Endothelial cell of umbilical vein (primary cell): ENCODE results near the gene GALNT17. TPM values are rescaled to one million over a fixed set of nuclear protein-coding genes. Genes with fewer than 3 reads are reported as not detected.

Source experiments
- BruUV-seq: library from RNA; stranded (reverse); fragments of 400-500 nt; replicated peaks from 2 replicates; lab custom pipeline; 2021; lab: Mats Ljungman, UMichigan
- CTCF ChIA-PET: fragments of 300-600, 350-600 bp; sonication (Branson Sonifier 250); formaldehyde crosslinking; loops from one replicate; lab custom pipeline; 2021; ENCODE audit warnings: antibody characterized with exemption, inconsistent platforms; lab: Charles Lee
- POLR2A ChIA-PET: fragments of 300-600, 350-600 bp; sonication (Branson Sonifier 250); formaldehyde crosslinking; loops from one replicate; lab custom pipeline; 2021; ENCODE audit warnings: antibody characterized with exemption, inconsistent platforms; lab: Charles Lee
- DNase-seq: peaks from one replicate; pipeline ENCODE4 v3.0.0-alpha.2; 2011; ENCODE audit warnings: low read depth, low spot score
- FAIRE-seq: peaks from 2 replicates; lab custom pipeline; 2011; peaks lifted over from hg19 to GRCh38; lab: Jason Lieb, UNC
- H2AFZ ChIP-seq: 2 replicates; pipeline ENCODE4 v1.6.0; 2012; ENCODE audit warnings: low read depth, low read length, control low read depth, inconsistent platforms
- H3K27ac ChIP-seq: 2 replicates; pipeline ENCODE4 v1.5.1; 2011; ENCODE audit warnings: low read depth, mild to moderate bottlenecking, control low read depth, low read length, moderate library complexity; ENCODE audit not compliant: insufficient read depth
- H3K27me3 ChIP-seq, 2 experiments: 2 replicates each; pipeline versions ENCODE4 v1.6.0 to v1.6.1; 2011; ENCODE audit warnings: low read length in 2 of 2, mixed read lengths in 1 of 2; ENCODE audit not compliant: control insufficient read depth in 2 of 2, insufficient read depth in 2 of 2
- H3K36me3 ChIP-seq, 2 experiments: 2 replicates in 1 of 2; 3 replicates in 1 of 2; pipeline ENCODE4 v1.5.1; 2011; ENCODE audit warnings: low read length in 2 of 2, mild to moderate bottlenecking in 1 of 2, moderate library complexity in 1 of 2; ENCODE audit not compliant: control insufficient read depth in 2 of 2, insufficient read depth in 2 of 2; ENCODE audit errors: extremely low read depth in 1 of 2
- H3K4me1 ChIP-seq: 3 replicates; pipeline ENCODE4 v1.5.1; 2011; ENCODE audit warnings: mild to moderate bottlenecking, low read length; ENCODE audit not compliant: control insufficient read depth, insufficient read depth; ENCODE audit errors: extremely low read depth
- H3K4me2 ChIP-seq: 2 replicates; pipeline ENCODE4 v1.6.1; 2011; ENCODE audit warnings: low read length, control low read depth, mixed read lengths; ENCODE audit not compliant: insufficient read depth
- H3K4me3 ChIP-seq, 3 experiments: fragments of 200-600 bp in 1 of 3; sonication (generic), shearing (Covaris generic) in 1 of 3; replicated peaks in 1 of 3; 2 replicates each; pipeline ENCODE4 v1.5.1; 2011 to 2016; ENCODE audit warnings: control low read depth in 3 of 3, low read length in 3 of 3, mild to moderate bottlenecking in 2 of 3, inconsistent platforms in 1 of 3, low read depth in 1 of 3, moderate library complexity in 1 of 3; ENCODE audit not compliant: insufficient read depth in 1 of 3
- H3K79me2 ChIP-seq: 2 replicates; pipeline ENCODE4 v1.6.0; 2012; ENCODE audit warnings: low read length, inconsistent platforms; ENCODE audit not compliant: control insufficient read depth, insufficient read depth
- H3K9ac ChIP-seq: replicated peaks from 2 replicates; pipeline ENCODE3; 2011; ENCODE audit warnings: low read length, control low read depth; ENCODE audit not compliant: insufficient read depth; ENCODE audit errors: extremely low read depth
- H3K9me1 ChIP-seq: replicated peaks from 3 replicates; pipeline ENCODE4 v1.6.0; 2011; ENCODE audit warnings: mild to moderate bottlenecking, low read length; ENCODE audit not compliant: control insufficient read depth, insufficient read depth; ENCODE audit errors: extremely low read depth
- H3K9me3 ChIP-seq: replicated peaks from 2 replicates; pipeline ENCODE4 v1.5.1; 2012; ENCODE audit warnings: low read length, inconsistent platforms; ENCODE audit not compliant: control insufficient read depth, insufficient read depth
- H4K20me1 ChIP-seq: replicated peaks from 2 replicates; pipeline ENCODE3; 2011; ENCODE audit warnings: mild to moderate bottlenecking, low read length; ENCODE audit not compliant: control insufficient read depth, insufficient read depth; ENCODE audit errors: extremely low read depth
- EZH2 ChIP-seq: IDR thresholded peaks from 2 replicates; pipeline ENCODE4 v1.6.1; 2012; ENCODE audit warnings: borderline replicate concordance, low read depth, mild to moderate bottlenecking, moderate library complexity, low read length, inconsistent platforms; ENCODE audit not compliant: severe bottlenecking
- FOS ChIP-seq: IDR thresholded peaks from 2 replicates; pipeline ENCODE4 v1.6.1; 2011; ENCODE audit warnings: mild to moderate bottlenecking, low read length, moderate library complexity, borderline replicate concordance; ENCODE audit not compliant: insufficient read depth
- GATA2 ChIP-seq: IDR thresholded peaks from 2 replicates; pipeline ENCODE4 v1.7.0; 2011; ENCODE audit warnings: low read depth, mild to moderate bottlenecking, moderate library complexity, mixed read lengths, low read length; ENCODE audit not compliant: insufficient read length, insufficient read depth
- JUN ChIP-seq: IDR thresholded peaks from 2 replicates; pipeline ENCODE4 v1.6.1; 2011; ENCODE audit warnings: borderline replicate concordance, low read depth; ENCODE audit not compliant: insufficient read length, insufficient read depth
- MAX ChIP-seq: IDR thresholded peaks from 2 replicates; pipeline ENCODE4 v1.6.1; 2011; ENCODE audit not compliant: insufficient read depth, insufficient read length
- MYC ChIP-seq: IDR thresholded peaks from one replicate; pipeline ENCODE4 v1.6.1; 2011; ENCODE audit warnings: mild to moderate bottlenecking, low read depth, low read length
- POLR2A ChIP-seq: IDR thresholded peaks from 2 replicates; pipeline ENCODE4 v1.6.1; 2012; ENCODE audit warnings: low read depth, mild to moderate bottlenecking, control low read depth, low read length
- POLR2AphosphoS5 ChIP-seq: IDR thresholded peaks from 2 replicates; pipeline ENCODE4 v1.6.1; 2012; ENCODE audit warnings: low read depth, mild to moderate bottlenecking, control low read depth, low read length, moderate library complexity; ENCODE audit not compliant: insufficient read depth
- dilution Hi-C: fragments of 300-500 bp; cut with MboI; formaldehyde crosslinking; loops from one replicate; pipeline ENCODE4 v1.15.0; 2019; ENCODE audit warnings: low sequenced_read_pairs; ENCODE audit not compliant: extremely low pct_ligation_motif_present
- intact Hi-C: fragments of 100-400 bp; cut with micrococcal nuclease; formaldehyde crosslinking; loops from one replicate; pipeline ENCODE4 v1.10.0; 2022
- polyA plus RNA-seq, 4 experiments: library from polyadenylated mRNA; depleted of rRNA in 3 of 4; stranded (reverse) in 3 of 4; unstranded in 1 of 4; fragments of >200 nt; gene quantifications; 2 replicates each; pipeline versions ENCODE4 v1.2.1 to v1.2.3, GENCODE V29; 2011 to 2012; ENCODE audit warnings: missing spikeins in 1 of 4
- total RNA-seq: library from RNA; stranded (reverse); gene quantifications from 2 replicates; pipeline ENCODE4 v1.2.3, GENCODE V29; 2021
- TF ChIP-seq, protein P1 (sequence below), 2 donors: IDR thresholded peaks; 1 replicate in 1 of 2; 2 replicates in 1 of 2; pipeline ENCODE4 v1.5.1; 2011; ENCODE audit warnings: low read length in 2 of 2, mild to moderate bottlenecking in 2 of 2, moderate library complexity in 2 of 2, control low read depth in 1 of 2, inconsistent platforms in 1 of 2, low read depth in 1 of 2; ENCODE audit not compliant: insufficient read depth in 1 of 2; ENCODE audit errors: extremely low read depth in 1 of 2

The GALNT17 gene
- total and polyA plus RNA-seq, 2 donors (not counting 3 experiments of a cell fraction or from before 2014, with no cell fraction given): not detected

DNA sequence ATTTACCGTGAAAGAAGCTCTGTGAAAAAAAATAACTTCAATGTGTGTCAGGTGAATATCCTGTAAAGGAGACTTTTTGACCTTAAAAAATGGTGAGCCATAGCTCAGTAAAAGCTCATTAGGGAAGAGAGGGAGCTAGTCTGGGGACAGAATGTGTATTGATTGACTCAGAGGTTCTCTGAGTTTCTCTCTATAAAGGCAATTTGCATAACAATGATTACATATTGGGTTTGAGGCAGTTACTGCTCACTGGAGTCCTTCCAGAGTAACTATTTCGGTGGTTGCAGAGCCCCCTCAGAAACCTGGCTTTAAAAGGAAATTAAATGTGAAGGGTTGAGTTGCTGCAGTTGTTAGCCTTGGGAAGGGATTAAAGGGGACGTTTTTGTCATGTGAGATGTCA, 181.6 kb downstream of the GALNT17 start:
- Histone ChIP-seq H3K27ac (no peak overlapping the region), H4K20me1 (no peaks in the 10 kb centered on the region), H3K9me3 (peaks cover 6% of the 10 kb centered on the region), H3K9me1 (no peaks in the 10 kb centered on the region), H3K4me1 (no peaks in the 10 kb centered on the region), H2AFZ (no peak overlapping the region), H3K4me2 (no peak overlapping the region), H3K36me3 (no peaks in the 10 kb centered on the region), H3K27me3 (no peaks in the 10 kb centered on the region), H3K4me3 (no peak overlapping the region), H3K9ac (no peak overlapping the region), H3K79me2 (no peaks in the 10 kb centered on the region)
- no peak for TF ChIP-seq JUN
- no peak for TF ChIP-seq POLR2A
- TF ChIP-seq FOS: no peak
- TF ChIP-seq, protein P1, sequence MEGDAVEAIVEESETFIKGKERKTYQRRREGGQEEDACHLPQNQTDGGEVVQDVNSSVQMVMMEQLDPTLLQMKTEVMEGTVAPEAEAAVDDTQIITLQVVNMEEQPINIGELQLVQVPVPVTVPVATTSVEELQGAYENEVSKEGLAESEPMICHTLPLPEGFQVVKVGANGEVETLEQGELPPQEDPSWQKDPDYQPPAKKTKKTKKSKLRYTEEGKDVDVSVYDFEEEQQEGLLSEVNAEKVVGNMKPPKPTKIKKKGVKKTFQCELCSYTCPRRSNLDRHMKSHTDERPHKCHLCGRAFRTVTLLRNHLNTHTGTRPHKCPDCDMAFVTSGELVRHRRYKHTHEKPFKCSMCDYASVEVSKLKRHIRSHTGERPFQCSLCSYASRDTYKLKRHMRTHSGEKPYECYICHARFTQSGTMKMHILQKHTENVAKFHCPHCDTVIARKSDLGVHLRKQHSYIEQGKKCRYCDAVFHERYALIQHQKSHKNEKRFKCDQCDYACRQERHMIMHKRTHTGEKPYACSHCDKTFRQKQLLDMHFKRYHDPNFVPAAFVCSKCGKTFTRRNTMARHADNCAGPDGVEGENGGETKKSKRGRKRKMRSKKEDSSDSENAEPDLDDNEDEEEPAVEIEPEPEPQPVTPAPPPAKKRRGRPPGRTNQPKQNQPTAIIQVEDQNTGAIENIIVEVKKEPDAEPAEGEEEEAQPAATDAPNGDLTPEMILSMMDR (IDR thresholded peaks at IDR 0.05; ENCODE audit: extremely low read depth in 1 of 2, insufficient read depth in 1 of 2, low read depth in 1 of 2, low read length in 2 of 2): no peak
- no peak for TF ChIP-seq POLR2AphosphoS5
- TF ChIP-seq EZH2: no peak
- no peak for TF ChIP-seq MAX
- no peak for TF ChIP-seq GATA2
- TF ChIP-seq MYC: no peak
- dilution Hi-C loops (no loop called here), intact Hi-C loops (no loop called here)
- no TSS peak for BruUV-seq
- POLR2A ChIA-PET: no interaction called here
- DNase-seq (no peak), FAIRE-seq (no peak)
- CTCF ChIA-PET: no interaction called here
